IMR-90 (cell line): ENCODE results near the gene RCN1.

Experiments used
- CHD1 ChIP-seq: IDR thresholded peaks from 2 replicates; pipeline ENCODE4 v1.6.1; 2012; ENCODE audit warnings: low read depth, low read length, improper control_type of control experiment
- CTCF ChIP-seq: conservative IDR thresholded peaks from 2 replicates; pipeline ENCODE4 v1.5.1; 2012; ENCODE audit warnings: mild to moderate bottlenecking, low read depth, low read length, improper control_type of control experiment
- MAFK ChIP-seq: IDR thresholded peaks from 2 replicates; pipeline ENCODE4 v1.6.1; 2012; ENCODE audit warnings: low read depth, low read length, improper control_type of control experiment
- MXI1 ChIP-seq: IDR thresholded peaks from 2 replicates; pipeline ENCODE4 v1.6.1; 2012; ENCODE audit warnings: low read depth, mild to moderate bottlenecking, low read length, moderate library complexity, borderline replicate concordance
- POLR2A ChIP-seq: IDR thresholded peaks from 2 replicates; pipeline ENCODE4 v1.6.1; 2012; ENCODE audit warnings: mild to moderate bottlenecking, low read depth, low read length
- RAD21 ChIP-seq: IDR thresholded peaks from 2 replicates; pipeline ENCODE4 v1.6.1; 2012; ENCODE audit warnings: low read length, improper control_type of control experiment

- TF ChIP-seq CTCF = no peak
- no peak for TF ChIP-seq POLR2A
- TF ChIP-seq CHD1 = no peak
- no peak for TF ChIP-seq MAFK
- TF ChIP-seq RAD21 = no peak
- TF ChIP-seq MXI1 = no peak
These were observed 58.9 kb downstream of the RCN1 start for GRCh38 chr11:32149748-32150147.
